ENCODE data around the gene CDK8.
"Not testable (repeated sequence)": the region's sequence is repeated elsewhere in the genome, so short reads cannot be mapped to it uniquely, and the experiment has no call there.

Gene CDK8

GRCh38 chr13:26253787-26254582, at the start of gene CDK8:
TSS of gene CDK8 (plus strand) at chr13:26254129. CDS start at chr13:26254642, 513 bp downstream.
- DNase-seq (ENCODE audit: low read depth), result peak; percentile 83

GRCh38 chr13:26208287-26208686, 45.6 kb upstream of the CDK8 start:
- DNase-seq (ENCODE audit: low read depth), result no peak

GRCh38 chr13:26213345-26213744, 40.6 kb upstream of the CDK8 start:
- no peak for DNase-seq (ENCODE audit: low read depth)

- DNase-seq (ENCODE audit: low read depth), result no peak
Observed at GRCh38 chr13:26213982-26214381, 39.9 kb upstream of the CDK8 start.

- DNase-seq (ENCODE audit: low read depth), result no peak
Observed at GRCh38 chr13:26216042-26216441, 37.9 kb upstream of the CDK8 start.

GRCh38 chr13:26219726-26220125, 34.2 kb upstream of the CDK8 start:
- DNase-seq (ENCODE audit: low read depth), result no peak

- no peak for DNase-seq (ENCODE audit: low read depth)
Observed at GRCh38 chr13:26220575-26220974, 33.4 kb upstream of the CDK8 start.

- DNase-seq (ENCODE audit: low read depth), result no peak
Observed at GRCh38 chr13:26221399-26221720, 32.6 kb upstream of the CDK8 start.

GRCh38 chr13:26221721-26222519, 32.0 kb upstream of the CDK8 start, which contains the start of gene RNF6:
TSS of gene RNF6 (minus strand) at chr13:26222314. CDS start at chr13:26219649, 2,665 bp downstream.
- peak; percentile 78 for DNase-seq (ENCODE audit: low read depth)

GRCh38 chr13:26222520-26223046, 31.3 kb upstream of the CDK8 start:
- no peak for DNase-seq (ENCODE audit: low read depth)

- DNase-seq (ENCODE audit: low read depth), result no peak
Observed at GRCh38 chr13:26225896-26226617, 27.9 kb upstream of the CDK8 start.

GRCh38 chr13:26227166-26227971, 26.6 kb upstream of the CDK8 start:
- DNase-seq (ENCODE audit: low read depth), result no peak

- DNase-seq (ENCODE audit: low read depth), result no peak
Observed at GRCh38 chr13:26228096-26228495, 25.8 kb upstream of the CDK8 start.

GRCh38 chr13:26229080-26229615, 24.8 kb upstream of the CDK8 start:
- no peak for DNase-seq (ENCODE audit: low read depth)

GRCh38 chr13:26230703-26231102, 23.2 kb upstream of the CDK8 start:
- no peak for DNase-seq (ENCODE audit: low read depth)

- DNase-seq (ENCODE audit: low read depth), result no peak
Observed at GRCh38 chr13:26236296-26236695, 17.6 kb upstream of the CDK8 start.

GRCh38 chr13:26246154-26246553, 7.8 kb upstream of the CDK8 start:
- no peak for DNase-seq (ENCODE audit: low read depth)

- DNase-seq (ENCODE audit: low read depth), result no peak
Observed at GRCh38 chr13:26247011-26247410, 6.9 kb upstream of the CDK8 start.

- no peak for DNase-seq (ENCODE audit: low read depth)
Observed at GRCh38 chr13:26247608-26248007, 6.3 kb upstream of the CDK8 start.

- no peak for DNase-seq (ENCODE audit: low read depth)
Observed at GRCh38 chr13:26249551-26249950, 4.4 kb upstream of the CDK8 start.

GRCh38 chr13:26252006-26252405, 1.9 kb upstream of the CDK8 start:
- DNase-seq (ENCODE audit: low read depth), result not testable (repeated sequence)
